Thyroid gland (tissue), 4 donors: ENCODE measurements around the gene APBB2. TPM values are rescaled to one million over a fixed set of nuclear protein-coding genes. Genes with fewer than 3 reads are reported as not detected.

Experiments used
- DNase-seq, 2 donors: peaks; one replicate each; pipeline ENCODE4 v3.0.0-alpha.2; 2019
- H3K27ac ChIP-seq, 3 donors: fragments of 200-600 bp; sonication (generic); 1 replicate in 2 of 3; 2 replicates in 1 of 3; pipeline ENCODE4 v1.5.1; 2016 to 2019; ENCODE audit warnings: mild to moderate bottlenecking in 1 of 3, moderate library complexity in 1 of 3
- H3K27me3 ChIP-seq: fragments of 200-600 bp; sonication (generic); one replicate; pipeline ENCODE4 v1.5.1; 2019
- H3K36me3 ChIP-seq, 2 donors: fragments of 200-600 bp; sonication (generic); one replicate each; pipeline ENCODE4 v1.5.1; 2016 to 2019
- H3K4me1 ChIP-seq, 2 donors: fragments of 200-600 bp; sonication (generic); one replicate each; pipeline ENCODE4 v1.5.1; 2017 to 2019
- H3K4me3 ChIP-seq, 3 donors: fragments of 200-600 bp; sonication (generic); replicated peaks in 1 of 3; 1 replicate in 2 of 3; 2 replicates in 1 of 3; pipeline ENCODE4 v1.5.1; 2016; ENCODE audit warnings: mild to moderate bottlenecking in 1 of 3
- H3K9me3 ChIP-seq: fragments of 200-600 bp; sonication (generic); one replicate; pipeline ENCODE4 v1.5.1; 2017
- CTCF ChIP-seq, 6 experiments: fragments of 200-600 bp in 3 of 6; fragments of 450-650 bp in 3 of 6; sonication (generic) in 3 of 6; IDR thresholded peaks; one replicate each; pipeline ENCODE4 v1.5.1; 2016 to 2019; ENCODE audit warnings: antibody characterized with exemption in 6 of 6, mild to moderate bottlenecking in 2 of 6, inconsistent platforms in 1 of 6, moderate library complexity in 1 of 6
- POLR2A ChIP-seq, 2 donors: fragments of 450-650 bp; IDR thresholded peaks; one replicate each; pipeline ENCODE4 v1.6.1; 2017; ENCODE audit warnings: antibody characterized with exemption in 2 of 2, mild to moderate bottlenecking in 2 of 2, moderate library complexity in 1 of 2
- WGBS, 2 donors: methylation state at CpG; one replicate each; pipeline ENCODE4 v1.1.5; 2017; 5-methylcytosine and 5-hydroxymethylcytosine counted together
- intact Hi-C: fragments of 100-400 bp; cut with DNase I; formaldehyde crosslinking; loops from one replicate; pipeline ENCODE4 v1.15.1; 2023
- total RNA-seq, 4 donors: library from RNA; depleted of rRNA; stranded (reverse); fragments of >200 nt; gene quantifications; one replicate each; pipeline ENCODE4 v1.2.3, GENCODE V29; 2016

Gene APBB2
- total RNA-seq, 4 donors from 2014 or later, result 174 to 253 (median 199) TPM

GRCh38 chr4:41028392-41029076 lies 185.8 kb downstream of the APBB2 start:
- no peaks in the 10 kb centered on the region for H3K27me3 ChIP-seq
- no peak for DNase-seq
- WGBS, 2 donors, result 61 to 64% methylated on average over 8 of the region's 8 CpGs
- H3K4me1 ChIP-seq, result peaks cover 15 to 28% of the 10 kb centered on the region in 2 donors
- H3K27ac ChIP-seq, result peak overlapping the region; percentile 61 to 87 (median 86)
- H3K4me3 ChIP-seq, result no peak overlapping the region
- intact Hi-C loops, result no loop called here
- TF ChIP-seq CTCF (IDR thresholded peaks at IDR 0.05) (no peak), POLR2A (IDR thresholded peaks at IDR 0.05) (no peak)
- no peaks in the 10 kb centered on the region for H3K36me3 ChIP-seq
- no peaks in the 10 kb centered on the region for H3K9me3 ChIP-seq

GRCh38 chr4:41026971-41027370 lies 187.4 kb downstream of the APBB2 start:
- peaks cover 15 to 28% of the 10 kb centered on the region in 2 donors for H3K4me1 ChIP-seq
- DNase-seq, result no peak
- no peak overlapping the region for H3K4me3 ChIP-seq
- H3K9me3 ChIP-seq, result no peaks in the 10 kb centered on the region
- no peaks in the 10 kb centered on the region for H3K27me3 ChIP-seq
- TF ChIP-seq POLR2A (IDR thresholded peaks at IDR 0.05), result no peak
- TF ChIP-seq CTCF (IDR thresholded peaks at IDR 0.05), result no peak
- no peak overlapping the region for H3K27ac ChIP-seq
- intact Hi-C loops, result no loop called here
- no peaks in the 10 kb centered on the region for H3K36me3 ChIP-seq
- WGBS, 2 donors, result 97 to 100% methylated on average over 1 of the region's 1 CpG

GRCh38 chr4:41025824-41026223 lies 188.5 kb downstream of the APBB2 start:
- WGBS, 2 donors, result 98 to 100% methylated on average over 2 of the region's 2 CpGs
- intact Hi-C loops, result no loop called here

GRCh38 chr4:41024556-41025491 lies 189.5 kb downstream of the APBB2 start:
- no peaks in the 10 kb centered on the region for H3K9me3 ChIP-seq
- no peaks in the 10 kb centered on the region for H3K27me3 ChIP-seq
- H3K4me3 ChIP-seq, result no peak overlapping the region
- DNase-seq, result no peak
- WGBS, 2 donors, result 95 to 97% methylated on average over 13 of the region's 13 CpGs
- TF ChIP-seq CTCF (IDR thresholded peaks at IDR 0.05), result no peak
- no peak for TF ChIP-seq POLR2A (IDR thresholded peaks at IDR 0.05)
- H3K36me3 ChIP-seq, result no peaks in the 10 kb centered on the region
- no peak overlapping the region for H3K27ac ChIP-seq
- intact Hi-C loops, result no loop called here
- peaks cover 12 to 34% of the 10 kb centered on the region in 2 donors for H3K4me1 ChIP-seq

More at GRCh38 chr4:41025824-41026223, 188.5 kb downstream of the APBB2 start:
- no peak overlapping the region for H3K4me3 ChIP-seq
- no peak overlapping the region for H3K27ac ChIP-seq
- H3K36me3 ChIP-seq, result no peaks in the 10 kb centered on the region
- no peak for TF ChIP-seq POLR2A (IDR thresholded peaks at IDR 0.05)
- TF ChIP-seq CTCF (IDR thresholded peaks at IDR 0.05), result no peak
- DNase-seq, result no peak
- no peaks in the 10 kb centered on the region for H3K9me3 ChIP-seq
- peaks cover 15 to 29% of the 10 kb centered on the region in 2 donors for H3K4me1 ChIP-seq
- H3K27me3 ChIP-seq, result no peaks in the 10 kb centered on the region

- no peaks in the 10 kb centered on the region for H3K36me3 ChIP-seq
- no peak for DNase-seq
- intact Hi-C loops, result no loop called here
- H3K4me1 ChIP-seq, result peaks cover 0 to 13% of the 10 kb centered on the region in 2 donors
- TF ChIP-seq POLR2A (IDR thresholded peaks at IDR 0.05) (no peak), CTCF (IDR thresholded peaks at IDR 0.05) (no peak)
- H3K27me3 ChIP-seq, result no peaks in the 10 kb centered on the region
- 87 to 94% methylated on average over 3 of the region's 3 CpGs for WGBS, 2 donors
- H3K9me3 ChIP-seq, result no peaks in the 10 kb centered on the region
- H3K4me3 ChIP-seq, result no peak overlapping the region
- H3K27ac ChIP-seq, result no peak overlapping the region
Measured at GRCh38 chr4:41022116-41022515, 192.2 kb downstream of the APBB2 start.
